Measurements from ENCODE around the gene LRBA.

The LRBA gene

GRCh38 chr4:150366487-150366999, 648.5 kb downstream of the LRBA start:
- ChIA-PET POLR2A (ENCODE audit: low non-redundant PET) (no interaction called here), CTCF (no interaction called here)
- H3K27ac ChIP-seq = no peak overlapping the region
- no peak for TF ChIP-seq CTCF (conservative IDR thresholded peaks at IDR 0.05; ENCODE audit: low read depth)
- no peak for DNase-seq (ENCODE audit: low spot score)

- POLR2A ChIA-PET (ENCODE audit: low non-redundant PET) = no interaction called here
- DNase-seq (ENCODE audit: low spot score) = no peak
- no peak for TF ChIP-seq CTCF (conservative IDR thresholded peaks at IDR 0.05; ENCODE audit: low read depth)
- CTCF ChIA-PET = interaction anchor here (0.7 kb wide), 1 partner anchor 23 kb away, joined by 3 read pairs; no protein-coding TSS in a partner anchor
- no peak overlapping the region for H3K27ac ChIP-seq
These were observed 651.1 kb downstream of the LRBA start for GRCh38 chr4:150363721-150364688.

GRCh38 chr4:150358691-150359090, 656.4 kb downstream of the LRBA start:
- no peak for DNase-seq (ENCODE audit: low spot score)
- TF ChIP-seq CTCF (conservative IDR thresholded peaks at IDR 0.05; ENCODE audit: low read depth) = no peak
- ChIA-PET CTCF (no interaction called here), POLR2A (ENCODE audit: low non-redundant PET) (no interaction called here)
- H3K27ac ChIP-seq = no peak overlapping the region

GRCh38 chr4:150357829-150358228, 657.3 kb downstream of the LRBA start:
- no peak overlapping the region for H3K27ac ChIP-seq
- POLR2A ChIA-PET (ENCODE audit: low non-redundant PET) = no interaction called here
- CTCF ChIA-PET = interaction anchor here (0.6 to 0.7 kb wide), 2 partner anchors 62 to 283 kb away, joined by 3 to 7 read pairs; no protein-coding TSS in a partner anchor
- no peak for TF ChIP-seq CTCF (conservative IDR thresholded peaks at IDR 0.05; ENCODE audit: low read depth)
- DNase-seq (ENCODE audit: low spot score) = no peak

GRCh38 chr4:150355858-150356455, 659.1 kb downstream of the LRBA start:
- CTCF ChIA-PET = interaction anchor here (0.7 kb wide), 1 partner anchor 15 kb away, joined by 3 read pairs; no protein-coding TSS in a partner anchor
- POLR2A ChIA-PET (ENCODE audit: low non-redundant PET) = no interaction called here

More at GRCh38 chr4:150355858-150356455, 659.1 kb downstream of the LRBA start:
- no peak overlapping the region for H3K27ac ChIP-seq
- no peak for DNase-seq (ENCODE audit: low spot score)
- no peak for TF ChIP-seq CTCF (conservative IDR thresholded peaks at IDR 0.05; ENCODE audit: low read depth)

Measured in RWPE1 (cell line).